Lung microvascular endothelial cell (primary cell): ENCODE data around the gene IL13RA1. TPM values are rescaled to one million over a fixed set of nuclear protein-coding genes. Genes with fewer than 3 reads are reported as not detected.
A peak's percentile ranks its signal among the peaks of the same experiment; 100 is the strongest.
"Not testable (repeated sequence)": the region's sequence is repeated elsewhere in the genome, so short reads cannot be mapped to it uniquely, and the experiment has no call there.

Experiments used
- DNase-seq, 2 donors: peaks; one replicate each; pipeline versions ENCODE4 v3.0.0 to v3.0.0-alpha.2; 2010; ENCODE audit warnings: low read depth in 2 of 2
- total RNA-seq: library from RNA; depleted of rRNA; stranded (reverse); fragments of >200 nt; gene quantifications from 2 replicates; pipeline ENCODE4 v1.2.1, GENCODE V29; 2014

The IL13RA1 gene
- total RNA-seq, 1 donor from 2014 or later = 53.6 TPM

DNA sequence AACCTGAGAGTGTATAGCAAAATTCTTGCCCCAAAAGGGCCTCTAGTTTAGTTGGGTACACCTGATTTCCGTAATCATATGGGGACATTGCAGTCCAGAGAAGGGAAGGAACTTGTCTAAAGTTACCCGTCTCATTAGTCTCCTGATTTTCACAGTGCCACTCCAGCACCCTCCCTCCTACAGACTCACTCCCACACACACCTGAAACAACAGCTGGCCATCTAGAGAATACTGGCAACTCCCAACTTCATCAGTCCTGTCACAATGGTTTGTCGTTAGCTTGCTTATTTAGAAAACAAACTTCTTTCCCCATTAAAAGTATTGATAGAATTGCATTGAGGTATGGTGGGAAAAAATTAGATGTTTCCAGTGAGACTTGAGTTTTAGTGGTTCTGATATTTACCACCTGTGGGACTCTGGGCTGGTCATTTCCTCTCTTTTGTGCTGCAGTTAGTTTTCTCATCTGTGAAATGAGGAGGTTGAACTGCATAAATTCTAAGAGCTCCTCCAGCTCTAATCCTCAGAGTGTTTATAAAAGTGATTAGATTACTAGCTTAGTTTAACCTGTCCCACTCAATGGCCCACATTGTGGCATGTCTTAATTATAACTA lies 1.7 kb downstream of the IL13RA1 start:
- DNase-seq = no peak

DNA sequence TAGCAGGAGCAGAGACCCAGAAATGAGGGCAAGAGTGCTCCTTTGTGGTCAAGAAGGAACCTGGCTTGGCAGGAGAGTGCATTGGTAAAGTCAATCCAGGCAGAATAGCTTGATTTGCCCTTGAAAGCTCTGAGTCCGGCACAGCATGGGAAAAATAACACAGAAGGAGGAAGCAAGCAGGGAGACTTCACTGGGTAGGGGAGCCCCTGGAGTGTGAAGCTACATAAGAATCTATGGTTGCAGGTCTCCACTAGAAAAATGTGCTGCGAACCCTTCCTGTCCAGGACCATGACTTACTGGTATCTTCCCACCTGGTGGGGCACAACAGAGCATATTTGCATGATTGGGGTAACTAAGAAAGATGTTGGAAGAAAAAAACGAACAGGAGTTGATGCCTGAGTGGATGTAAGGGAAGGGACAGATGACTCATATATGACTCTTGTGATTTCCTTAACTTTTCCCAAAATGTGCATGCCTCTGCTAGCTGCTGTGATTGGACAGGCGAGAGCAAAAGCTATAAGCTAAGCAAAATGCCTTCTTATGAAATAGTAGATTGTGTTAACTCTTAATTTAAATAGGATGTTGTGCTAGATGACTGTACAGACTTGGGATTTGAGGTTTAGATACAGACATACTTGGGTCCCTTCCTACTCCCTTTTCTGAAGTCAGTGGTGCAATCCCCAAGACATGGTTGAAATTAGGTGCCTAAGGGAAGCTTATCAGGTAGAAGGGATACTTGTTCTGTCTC lies 3.3 kb downstream of the IL13RA1 start:
- peak in 1 of 2 donors; percentile 68 for DNase-seq

DNA sequence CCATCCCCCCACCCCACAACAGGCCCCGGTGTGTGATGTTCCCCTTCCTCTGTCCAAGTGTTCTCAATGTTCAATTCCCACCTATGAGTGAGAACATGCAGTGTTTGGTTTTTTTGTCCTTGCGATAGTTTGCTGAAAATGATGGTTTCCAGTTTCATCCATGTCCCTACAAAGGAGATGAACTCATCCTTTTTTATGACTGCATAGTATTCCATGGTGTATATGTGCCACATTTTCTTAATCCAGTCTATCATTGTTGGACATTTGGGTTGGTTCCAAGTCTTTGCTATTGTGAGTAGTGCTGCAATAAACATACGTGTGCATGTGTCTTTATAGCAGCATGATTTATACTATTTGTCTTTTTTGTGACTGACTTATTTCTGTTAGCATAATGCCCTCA lies 5.1 kb downstream of the IL13RA1 start:
- not testable (repeated sequence) for DNase-seq

DNA sequence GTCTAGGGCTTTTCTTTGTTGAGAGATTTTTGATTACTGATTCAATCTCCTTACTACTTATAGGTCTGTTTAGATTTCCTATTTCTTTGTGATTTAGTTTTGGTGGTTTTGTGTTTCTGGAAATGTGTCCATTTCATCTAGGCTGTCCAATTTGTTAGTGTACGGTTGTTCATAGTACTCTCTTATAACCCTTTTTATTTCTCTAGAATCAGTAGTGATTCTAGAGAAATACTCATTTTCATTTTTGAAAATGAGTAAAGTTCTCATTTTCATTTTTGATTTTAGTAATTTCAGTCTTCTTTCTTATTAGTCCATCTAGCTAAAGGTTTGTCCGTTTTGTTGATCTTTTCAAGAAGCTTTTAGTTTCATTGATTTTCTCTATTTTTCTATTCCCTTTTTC lies 7.5 kb downstream of the IL13RA1 start:
- DNase-seq = no peak

DNA sequence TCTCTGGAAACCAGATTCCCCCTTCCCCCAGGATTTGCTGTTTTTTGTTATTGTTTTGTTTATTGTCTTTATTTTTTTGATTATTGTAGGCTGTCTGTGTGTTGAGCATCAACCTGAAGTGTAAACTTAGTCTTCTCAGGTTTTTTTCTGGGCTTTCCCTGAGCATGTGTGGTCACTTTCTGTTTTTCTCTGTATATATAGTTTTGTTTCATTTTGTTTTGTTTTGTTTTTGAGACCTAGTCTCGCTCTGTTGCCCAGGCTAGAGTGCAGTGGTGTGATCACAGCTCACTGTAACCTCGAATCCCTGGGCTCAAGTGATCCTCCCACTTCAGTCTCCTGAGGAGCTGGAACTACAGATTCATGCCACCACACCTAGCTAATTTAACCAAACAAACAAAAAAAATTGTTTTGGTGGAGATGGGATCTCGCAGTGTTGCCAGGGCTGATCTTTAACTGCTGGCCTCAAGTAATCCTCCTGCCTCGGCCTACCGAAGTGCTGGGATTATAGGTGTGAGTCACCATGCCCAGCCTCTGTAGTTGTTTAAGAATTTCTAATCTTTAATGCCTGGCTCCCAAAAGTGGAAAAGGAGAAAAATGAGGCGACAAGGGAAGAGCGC lies 9.1 kb downstream of the IL13RA1 start:
- DNase-seq = no peak

DNA sequence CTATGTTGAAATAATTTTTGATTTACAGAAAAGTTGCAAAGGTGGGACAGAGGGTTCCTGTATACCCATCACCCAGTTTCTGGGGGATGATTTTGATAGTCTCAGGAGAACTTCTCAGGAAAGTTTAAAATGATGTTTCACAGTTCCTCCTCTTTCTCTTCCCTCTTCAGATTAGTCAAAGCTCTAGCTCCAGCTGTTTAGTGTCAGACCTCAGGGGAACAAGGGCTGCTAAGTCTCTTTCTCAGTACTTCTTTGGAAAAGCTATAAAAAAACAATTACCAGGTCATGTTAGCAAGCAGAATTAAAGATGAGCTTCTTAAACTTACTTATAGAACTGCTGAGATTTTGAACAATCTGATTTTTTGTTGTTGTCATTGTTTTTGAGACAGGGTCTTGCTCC lies 12.2 kb downstream of the IL13RA1 start:
- DNase-seq = no peak

DNA sequence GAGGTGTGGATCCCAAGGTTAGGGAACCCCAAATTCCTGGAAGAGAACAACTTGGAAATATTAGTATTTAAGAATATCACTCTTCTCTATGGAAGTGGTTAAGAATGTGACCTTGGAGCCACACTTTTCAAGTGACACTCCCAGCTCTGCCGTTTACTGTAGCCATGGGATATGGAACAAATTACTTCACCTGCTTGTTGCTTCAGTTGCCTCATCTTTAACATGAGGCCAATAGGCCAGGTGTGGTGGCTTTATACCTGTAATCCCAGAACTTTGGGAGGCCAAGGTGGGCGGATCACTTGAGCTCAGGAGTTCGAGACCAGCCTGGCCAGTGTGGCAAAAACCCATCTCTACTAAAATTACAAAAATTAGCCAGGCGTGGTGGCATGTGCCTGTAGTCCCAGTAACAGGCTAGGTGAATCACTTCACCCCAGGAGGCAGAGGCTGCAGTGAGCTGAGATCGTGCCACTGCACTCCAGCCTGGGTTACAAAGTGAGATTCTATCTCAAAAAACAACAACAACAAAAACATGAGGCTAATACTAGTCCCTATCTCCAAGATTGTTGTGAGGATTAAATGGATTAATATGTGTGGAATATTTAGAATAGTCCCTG lies 13.0 kb downstream of the IL13RA1 start:
- DNase-seq = no peak

DNA sequence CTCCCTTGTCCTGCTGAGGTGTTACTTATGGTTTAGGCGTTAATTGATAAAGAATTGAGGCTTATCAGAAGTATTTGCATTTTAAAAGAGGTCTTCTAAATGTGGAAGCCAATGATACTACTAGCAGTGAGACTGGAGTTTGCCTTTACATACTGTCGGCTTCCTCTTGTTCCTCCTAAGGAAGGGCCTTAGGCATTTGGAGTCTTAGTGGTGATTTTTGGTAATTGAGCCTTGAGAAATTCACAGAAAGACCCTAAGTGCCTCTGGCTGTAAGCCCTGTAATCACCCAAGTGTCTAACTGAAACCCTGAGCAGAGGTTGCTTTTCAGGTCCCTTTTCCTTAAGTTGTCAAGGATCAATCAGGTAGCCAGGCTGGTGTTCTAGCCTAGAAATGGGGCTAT lies 14.8 kb downstream of the IL13RA1 start:
- DNase-seq = no peak

DNA sequence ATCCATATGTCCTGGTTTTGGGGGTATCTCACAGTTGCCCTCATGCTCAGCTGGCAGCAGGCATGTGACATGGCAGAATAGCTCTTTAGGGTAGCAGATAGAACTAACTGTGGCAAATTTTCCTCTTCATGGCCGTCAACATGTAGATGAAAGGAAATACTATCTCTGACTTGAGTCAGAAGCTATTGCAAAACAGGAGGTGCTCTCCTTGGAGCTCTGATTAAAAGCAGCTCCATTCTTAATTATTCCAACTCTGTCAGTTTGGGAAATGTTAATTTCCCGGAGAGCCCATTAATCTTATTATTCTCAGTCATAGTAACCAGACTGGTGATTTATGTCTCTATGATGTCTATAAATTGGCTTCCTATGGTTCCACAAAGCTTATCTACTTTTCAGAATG lies 18.2 kb downstream of the IL13RA1 start:
- peak in 1 of 2 donors; percentile 22 for DNase-seq

DNA sequence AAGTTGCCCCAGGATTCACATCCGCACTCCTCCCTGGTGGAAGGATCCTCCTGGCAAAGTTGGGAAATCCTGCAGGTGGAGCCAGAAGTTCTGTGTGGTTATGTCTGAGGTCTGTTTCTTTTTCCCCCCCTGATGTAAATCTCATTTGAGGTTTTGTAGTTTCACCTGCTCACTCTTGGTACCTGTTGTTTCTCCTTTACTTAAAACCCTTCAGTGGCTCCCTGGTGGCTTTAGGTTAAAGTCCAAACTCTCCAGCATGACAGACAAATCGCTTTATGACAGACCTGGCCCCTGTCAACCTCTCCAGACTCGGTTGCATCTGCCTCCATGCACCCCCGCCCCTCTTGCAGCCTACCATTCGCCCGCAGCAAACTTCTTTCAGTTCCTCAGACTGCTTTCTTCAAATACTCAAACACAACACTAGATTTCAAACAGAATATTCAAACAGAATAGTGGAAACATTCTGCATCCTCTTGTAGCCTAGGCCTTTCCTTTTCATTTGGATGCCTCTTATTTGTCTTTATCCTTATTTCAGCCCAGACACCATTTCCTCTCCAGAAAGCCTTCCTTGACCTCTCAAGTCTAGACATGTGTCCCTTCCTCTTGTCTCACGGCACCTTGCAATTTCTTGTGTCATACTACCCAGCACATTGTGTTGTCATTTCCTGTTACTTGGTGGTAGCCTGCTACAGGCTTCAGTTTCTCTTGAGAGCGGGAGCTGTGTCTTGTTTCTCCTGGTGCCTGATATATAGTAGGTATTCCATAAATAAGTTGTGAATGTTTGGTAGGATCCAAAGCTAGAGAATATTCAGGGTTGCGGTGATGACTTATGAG lies 24.8 kb downstream of the IL13RA1 start:
- peak in 1 of 2 donors; percentile 87 for DNase-seq

DNA sequence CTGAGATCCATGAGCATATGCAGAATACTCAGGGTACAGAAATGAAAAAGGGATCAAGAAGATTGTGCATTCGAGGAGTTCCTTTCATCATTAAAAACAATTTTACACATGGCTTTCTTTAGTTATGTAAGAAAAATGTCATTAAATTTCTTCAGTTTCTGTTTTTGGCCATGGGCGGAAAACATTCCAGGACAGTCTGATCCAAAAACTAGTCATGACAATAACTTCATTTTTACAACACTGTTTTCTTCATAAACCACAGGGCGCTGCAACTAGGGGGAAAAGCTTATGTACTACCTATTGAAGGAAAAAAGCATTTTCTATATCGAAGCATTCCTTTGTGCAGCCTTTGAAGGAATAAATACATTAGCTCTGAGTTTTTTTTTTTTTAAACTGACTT lies 28.2 kb downstream of the IL13RA1 start:
- no peak for DNase-seq

DNA sequence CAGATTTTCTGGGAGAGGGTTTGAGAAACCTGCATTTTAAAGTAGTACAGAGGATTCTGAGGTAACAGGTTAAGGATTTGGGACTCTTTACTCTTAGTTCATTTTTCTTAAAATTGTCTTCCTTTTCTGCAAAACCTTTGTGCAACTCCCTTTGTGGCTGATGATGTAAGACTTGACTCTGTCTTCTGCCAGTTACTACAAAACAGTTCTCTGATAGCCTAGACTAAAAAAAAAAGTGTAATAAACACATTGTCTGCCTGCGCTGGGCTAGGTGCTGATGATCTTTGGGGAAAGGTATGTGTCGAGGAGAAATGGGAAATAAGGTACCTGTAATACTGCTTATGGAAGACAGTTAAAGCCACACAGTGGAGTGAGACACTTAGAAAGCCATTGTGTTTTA lies 28.7 kb downstream of the IL13RA1 start:
- DNase-seq = no peak

DNA sequence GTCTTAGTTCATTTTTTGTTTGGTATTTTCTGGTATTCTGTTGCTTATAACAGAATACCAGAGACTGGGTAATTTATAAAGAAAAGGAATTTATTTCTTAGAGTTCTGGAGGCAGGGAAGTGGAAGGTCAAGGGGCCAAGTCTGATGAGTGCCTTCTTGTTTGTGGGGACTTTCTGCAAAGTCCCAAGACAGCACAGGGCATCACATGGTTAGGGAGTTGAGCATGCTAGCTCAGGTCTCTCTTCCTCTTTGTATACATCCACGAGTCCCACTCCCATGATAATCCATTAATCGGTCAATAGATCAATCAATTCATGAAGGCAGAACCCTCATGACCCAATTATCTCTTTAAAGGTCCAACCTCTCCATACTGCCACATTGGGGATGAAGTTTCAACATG lies 31.1 kb downstream of the IL13RA1 start:
- no peak for DNase-seq

DNA sequence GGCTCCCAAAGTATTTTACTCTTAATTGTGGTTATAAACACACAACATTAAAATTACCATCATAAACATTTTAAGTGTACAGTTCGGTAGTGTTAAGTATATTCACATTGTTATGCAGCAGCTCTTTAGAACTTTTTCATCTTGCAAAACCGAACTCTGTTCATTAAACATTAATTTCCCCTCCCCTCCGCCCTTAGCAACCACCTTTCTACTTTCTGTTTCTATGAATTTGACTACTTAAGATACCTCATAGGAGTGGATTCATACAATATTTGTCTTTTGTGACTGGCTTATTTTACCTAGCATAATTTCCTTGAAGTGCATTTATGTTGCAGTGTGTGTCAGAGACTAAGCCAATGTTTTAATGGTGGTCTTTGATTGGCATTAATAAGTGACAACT lies 32.6 kb downstream of the IL13RA1 start:
- no peak for DNase-seq

DNA sequence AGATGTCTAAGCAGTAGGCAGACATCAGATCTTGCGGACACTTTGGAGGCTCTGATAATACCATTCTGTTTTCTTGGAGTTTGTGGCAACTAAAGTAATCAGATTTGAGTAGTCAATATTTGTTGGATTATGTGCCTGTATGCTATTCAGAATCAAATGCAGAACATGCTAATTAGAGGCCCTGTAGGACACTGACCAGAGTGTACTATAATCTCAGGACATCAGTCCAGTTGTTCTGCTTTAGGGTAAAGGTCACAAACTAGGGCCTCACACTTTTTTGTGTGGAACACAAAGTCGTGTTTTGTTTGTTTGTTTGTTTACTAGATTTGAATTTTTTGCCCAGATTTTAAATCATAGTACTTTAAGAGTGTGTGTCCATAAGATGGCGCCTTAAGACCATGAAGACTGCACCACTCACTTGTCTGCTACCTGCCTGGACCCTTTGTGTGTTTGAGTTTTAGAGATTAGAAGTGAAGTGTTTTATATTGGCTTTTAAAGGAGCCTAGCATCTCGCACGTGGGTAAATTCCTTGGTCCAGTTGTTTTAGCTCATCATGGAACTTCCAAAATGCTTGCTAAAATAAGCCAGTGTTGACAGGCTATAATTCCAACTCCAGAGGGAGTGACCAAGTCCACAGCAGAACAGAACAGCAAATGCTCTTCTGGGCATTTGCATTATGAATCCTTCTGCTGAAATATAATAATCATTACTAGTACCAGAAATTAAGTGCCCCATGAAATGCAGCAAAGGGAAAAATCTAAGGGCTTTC lies 34.7 kb downstream of the IL13RA1 start:
- DNase-seq = peak in 1 of 2 donors; percentile 17

DNA sequence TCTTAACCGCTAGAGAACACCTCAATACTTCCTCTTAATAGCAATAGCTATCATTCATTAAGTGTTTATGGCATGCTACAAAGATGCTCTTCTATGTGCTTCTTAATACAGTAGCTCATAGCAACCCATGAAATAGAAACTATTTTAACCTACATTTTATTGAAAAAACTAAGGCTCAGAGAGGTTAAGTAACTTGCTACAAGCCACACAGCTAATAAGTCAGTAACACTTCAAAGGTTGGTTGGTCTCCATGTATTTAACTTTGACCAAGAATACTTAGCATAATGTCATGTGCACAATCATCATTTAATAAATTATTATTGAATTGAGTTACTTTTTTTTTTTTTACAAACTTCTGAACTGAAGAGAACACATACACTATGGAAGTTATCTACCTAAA lies 36.1 kb downstream of the IL13RA1 start:
- DNase-seq = no peak

DNA sequence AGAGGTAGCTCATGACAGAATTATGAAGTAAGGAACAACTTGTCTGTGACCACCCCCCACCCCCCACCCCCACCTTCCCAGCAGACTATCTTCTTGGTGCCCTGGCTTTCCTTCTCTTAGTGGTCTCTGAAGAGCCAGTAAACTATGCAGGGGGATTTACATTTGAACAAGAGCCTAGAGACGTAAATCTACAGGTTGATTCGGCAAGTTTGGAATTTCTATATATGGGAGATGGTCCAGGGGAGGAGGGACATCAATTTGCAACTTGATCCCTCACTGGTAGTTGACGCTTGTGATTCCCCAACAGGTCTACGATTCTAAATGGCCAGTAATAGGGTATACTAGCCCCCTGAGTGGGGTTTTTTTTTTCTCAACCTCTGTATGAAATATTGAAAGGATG lies 36.7 kb downstream of the IL13RA1 start:
- DNase-seq = no peak

DNA sequence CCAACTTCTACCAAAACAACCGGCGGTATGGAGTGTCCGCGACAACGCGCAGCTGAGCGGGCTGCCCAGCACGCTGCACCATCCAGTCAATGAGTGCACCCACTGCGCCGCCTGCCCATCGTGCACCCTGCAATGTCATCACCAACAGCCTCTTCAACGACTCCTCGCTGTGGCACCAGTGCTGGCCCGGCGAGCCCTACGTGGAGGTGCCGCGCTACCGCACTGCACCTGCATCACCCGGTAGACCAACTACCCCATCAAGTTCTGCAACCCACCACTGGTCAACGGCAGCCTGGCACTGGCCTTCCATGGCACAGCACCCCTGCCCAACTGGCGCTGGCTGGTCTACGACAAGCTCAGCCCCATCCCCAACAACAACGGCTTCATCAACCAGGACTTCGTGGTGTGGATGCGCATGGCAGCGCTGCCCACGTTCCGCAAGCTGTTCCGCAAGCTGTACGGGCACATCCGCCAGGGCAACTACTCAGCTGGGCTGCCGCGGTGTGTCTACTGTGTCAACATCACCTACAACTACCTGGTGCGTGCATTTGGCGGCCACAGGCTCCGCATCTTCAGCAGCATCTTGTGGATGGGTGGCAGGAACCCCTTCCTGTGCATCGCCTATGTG lies 42.8 kb downstream of the IL13RA1 start:
- DNase-seq = no peak

DNA sequence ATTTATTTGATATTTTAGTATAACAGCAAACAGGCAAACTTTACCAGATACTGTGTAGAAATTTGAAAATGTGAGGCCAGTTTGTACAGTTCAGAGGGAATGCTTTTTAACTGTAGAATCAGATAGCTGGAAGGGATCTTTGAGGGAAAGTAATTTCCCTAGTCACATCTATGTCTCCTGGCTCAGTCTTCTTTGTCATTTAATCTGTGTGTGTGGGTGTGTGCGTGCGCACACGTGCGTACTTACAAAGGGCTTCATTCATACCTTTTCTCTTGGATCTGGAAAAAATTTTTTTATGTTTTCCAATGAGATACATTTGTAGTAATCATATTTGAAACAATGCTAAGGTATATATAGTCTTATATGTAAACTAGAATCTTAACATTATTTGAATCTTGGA lies 44.6 kb downstream of the IL13RA1 start:
- DNase-seq = no peak

DNA sequence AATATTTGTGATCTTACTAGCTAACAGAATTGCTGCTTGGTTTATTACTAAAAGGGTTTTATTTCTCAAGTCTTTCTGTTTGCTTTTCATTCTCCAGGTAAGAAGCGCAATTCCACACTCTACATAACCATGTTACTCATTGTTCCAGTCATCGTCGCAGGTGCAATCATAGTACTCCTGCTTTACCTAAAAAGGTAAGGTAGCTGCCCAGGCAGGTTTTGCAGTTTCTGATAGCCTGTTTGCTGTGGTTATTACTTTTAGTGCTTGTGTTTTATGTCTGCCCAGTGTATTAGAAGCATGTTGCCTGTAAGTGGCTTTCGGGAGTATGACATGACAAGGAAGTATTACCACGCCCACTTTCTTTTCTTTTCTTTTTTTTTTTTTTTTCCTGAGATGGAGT lies 46.4 kb downstream of the IL13RA1 start:
- DNase-seq = no peak
